WTC11 (cell line): Measurements from ENCODE around the gene GNPDA2. TPM values are rescaled to one million over a fixed set of nuclear protein-coding genes. Genes with fewer than 3 reads are reported as not detected.

ENCODE experiments used
- ATAC-seq: fragments of 200-7000 bp; cut with Tn5 transposase; 2 replicates; pipeline ENCODE4 v1.10.0; 2021; ENCODE audit warnings: mild to moderate bottlenecking, moderate library complexity
- CTCF ChIA-PET: fragments of 300-600 bp; sonication (Branson Sonifier 250); formaldehyde crosslinking; loops from one replicate; lab custom pipeline; 2021; ENCODE audit warnings: antibody characterized with exemption; lab: Charles Lee
- POLR2A ChIA-PET: fragments of 350-600 bp; sonication (Branson Sonifier 250); formaldehyde crosslinking; loops from one replicate; lab custom pipeline; 2021; ENCODE audit warnings: antibody characterized with exemption; lab: Charles Lee
- DNase-seq: peaks from one replicate; pipeline ENCODE4 v3.0.0; 2021; ENCODE audit warnings: low spot score
- H3K27ac Mint-ChIP-seq: 2 replicates; pipeline ENCODE4 v1.8.0; 2021; ENCODE audit warnings: mixed read lengths
- H3K27me3 Mint-ChIP-seq: 2 replicates; pipeline ENCODE4 v1.8.0; 2021; ENCODE audit warnings: low read depth, mild to moderate bottlenecking, moderate library complexity, mixed read lengths
- H3K36me3 Mint-ChIP-seq: 2 replicates; pipeline ENCODE4 v1.8.0; 2021; ENCODE audit warnings: mixed read lengths
- H3K4me1 Mint-ChIP-seq: 2 replicates; pipeline ENCODE4 v1.8.0; 2022; ENCODE audit warnings: mixed read lengths
- H3K4me3 Mint-ChIP-seq: 2 replicates; pipeline ENCODE4 v1.8.0; 2021; ENCODE audit warnings: mild to moderate bottlenecking, moderate library complexity, mixed read lengths
- H3K9me3 Mint-ChIP-seq: 2 replicates; pipeline ENCODE4 v1.8.0; 2021; ENCODE audit warnings: mixed read lengths
- ELF4 ChIP-seq: sonication (generic); formaldehyde crosslinking; IDR thresholded peaks from 2 replicates; pipeline ENCODE4 v1.8.1; 2022; ENCODE audit warnings: low read depth, mild to moderate bottlenecking, moderate library complexity, missing genetic modification reagents
- ETV6 ChIP-seq: sonication (generic); formaldehyde crosslinking; IDR thresholded peaks from 2 replicates; pipeline ENCODE4 v1.8.1; 2022; ENCODE audit warnings: mild to moderate bottlenecking, missing genetic modification reagents
- PRDM15 ChIP-seq: sonication (generic); formaldehyde crosslinking; IDR thresholded peaks from 2 replicates; pipeline ENCODE4 v1.8.0; 2022; ENCODE audit warnings: missing genetic modification reagents
- PREB ChIP-seq: sonication (generic); formaldehyde crosslinking; IDR thresholded peaks from 2 replicates; pipeline ENCODE4 v1.8.1; 2022; ENCODE audit warnings: mild to moderate bottlenecking, missing genetic modification reagents, moderate library complexity, borderline replicate concordance
- SP1 ChIP-seq: sonication (generic); formaldehyde crosslinking; conservative IDR thresholded peaks from 2 replicates; pipeline ENCODE4 v1.8.1; 2022; ENCODE audit warnings: missing genetic modification reagents
- STAT6 ChIP-seq: sonication (generic); formaldehyde crosslinking; conservative IDR thresholded peaks from 2 replicates; pipeline ENCODE4 v1.8.1; 2023; ENCODE audit warnings: mild to moderate bottlenecking, low read depth, missing genetic modification reagents, moderate library complexity
- TEAD1 ChIP-seq: sonication (generic); formaldehyde crosslinking; IDR thresholded peaks from 2 replicates; pipeline ENCODE4 v1.8.0; 2022; ENCODE audit warnings: mild to moderate bottlenecking, missing genetic modification reagents
- ZNF281 ChIP-seq: sonication (generic); formaldehyde crosslinking; IDR thresholded peaks from 2 replicates; pipeline ENCODE4 v1.8.0; 2023; ENCODE audit warnings: mild to moderate bottlenecking, missing genetic modification reagents
- ZNF416 ChIP-seq: fragments of 250-450 bp; sonication (Bioruptor Pico); IDR thresholded peaks from 2 replicates; pipeline ENCODE4 v1.9.0; 2021; ENCODE audit warnings: mild to moderate bottlenecking, inconsistent platforms
- ZSCAN18 ChIP-seq: fragments of 250-450 bp; sonication (Bioruptor Pico); IDR thresholded peaks from 2 replicates; pipeline ENCODE4 v2.1.2; 2022; ENCODE audit warnings: mild to moderate bottlenecking, moderate library complexity
- total RNA-seq: library from RNA; stranded (reverse); gene quantifications from 3 replicates; pipeline ENCODE4 v1.2.3, GENCODE V29; 2021
- TF ChIP-seq, protein P1 (sequence below): fragments of 250-450 bp; sonication (Bioruptor Pico); IDR thresholded peaks from 2 replicates; pipeline ENCODE4 v1.9.0; 2021; ENCODE audit warnings: mild to moderate bottlenecking
- TF ChIP-seq, protein P2 (sequence below): fragments of 200-600 bp; IDR thresholded peaks from 2 replicates; pipeline ENCODE4 v1.8.0; 2022; ENCODE audit warnings: antibody characterized with exemption

The GNPDA2 gene
- total RNA-seq, 1 experiment from 2014 or later, result 4.9 TPM

DNA sequence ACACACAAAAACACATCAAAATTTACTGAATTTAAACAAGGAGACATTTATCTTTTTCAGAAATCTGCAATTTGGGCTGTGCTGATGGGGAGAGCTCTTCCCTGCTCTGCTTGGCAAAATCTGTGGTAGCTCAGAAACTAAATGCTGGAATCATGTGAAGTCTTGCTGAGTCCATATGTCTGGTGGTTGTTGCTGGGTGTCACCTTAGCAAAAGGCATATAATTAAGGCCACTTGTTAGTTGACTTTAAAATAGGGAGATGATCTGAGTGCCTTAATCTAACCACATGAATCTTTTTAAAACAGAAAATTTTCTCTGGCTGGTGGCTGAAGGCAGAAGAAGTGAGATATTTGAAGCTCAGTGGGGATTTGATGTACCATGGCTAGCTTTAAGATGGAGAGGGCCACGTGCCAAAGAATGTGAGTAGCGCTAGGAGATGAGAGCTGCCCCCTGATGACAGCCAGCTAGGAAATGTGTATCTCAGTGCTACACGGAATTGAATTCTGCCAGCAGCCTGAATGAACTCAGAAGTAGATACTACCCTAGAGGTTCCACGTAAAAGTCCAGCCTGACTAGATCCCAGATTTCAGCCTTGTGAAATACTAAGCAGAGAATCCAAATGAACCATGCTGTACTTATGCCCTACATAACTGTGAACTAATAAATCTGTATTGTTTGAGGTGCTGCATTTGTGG is 55.7 kb downstream of the GNPDA2 start:
- POLR2A ChIA-PET, result no interaction called here
- DNase-seq (no peak), ATAC-seq (no peak)
- H3K4me3 Mint-ChIP-seq, result no peak overlapping the region
- no peak for TF ChIP-seq SP1 (CRISPR knock-in tag)
- TF ChIP-seq, protein P1, sequence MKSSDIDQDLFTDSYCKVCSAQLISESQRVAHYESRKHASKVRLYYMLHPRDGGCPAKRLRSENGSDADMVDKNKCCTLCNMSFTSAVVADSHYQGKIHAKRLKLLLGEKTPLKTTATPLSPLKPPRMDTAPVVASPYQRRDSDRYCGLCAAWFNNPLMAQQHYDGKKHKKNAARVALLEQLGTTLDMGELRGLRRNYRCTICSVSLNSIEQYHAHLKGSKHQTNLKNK (CRISPR knock-in tag), result no peak
- no peak for TF ChIP-seq ZNF416 (CRISPR knock-in tag)
- TF ChIP-seq PREB, result no peak
- TF ChIP-seq ZSCAN18 (CRISPR knock-in tag), result no peak
- TF ChIP-seq, protein P2, sequence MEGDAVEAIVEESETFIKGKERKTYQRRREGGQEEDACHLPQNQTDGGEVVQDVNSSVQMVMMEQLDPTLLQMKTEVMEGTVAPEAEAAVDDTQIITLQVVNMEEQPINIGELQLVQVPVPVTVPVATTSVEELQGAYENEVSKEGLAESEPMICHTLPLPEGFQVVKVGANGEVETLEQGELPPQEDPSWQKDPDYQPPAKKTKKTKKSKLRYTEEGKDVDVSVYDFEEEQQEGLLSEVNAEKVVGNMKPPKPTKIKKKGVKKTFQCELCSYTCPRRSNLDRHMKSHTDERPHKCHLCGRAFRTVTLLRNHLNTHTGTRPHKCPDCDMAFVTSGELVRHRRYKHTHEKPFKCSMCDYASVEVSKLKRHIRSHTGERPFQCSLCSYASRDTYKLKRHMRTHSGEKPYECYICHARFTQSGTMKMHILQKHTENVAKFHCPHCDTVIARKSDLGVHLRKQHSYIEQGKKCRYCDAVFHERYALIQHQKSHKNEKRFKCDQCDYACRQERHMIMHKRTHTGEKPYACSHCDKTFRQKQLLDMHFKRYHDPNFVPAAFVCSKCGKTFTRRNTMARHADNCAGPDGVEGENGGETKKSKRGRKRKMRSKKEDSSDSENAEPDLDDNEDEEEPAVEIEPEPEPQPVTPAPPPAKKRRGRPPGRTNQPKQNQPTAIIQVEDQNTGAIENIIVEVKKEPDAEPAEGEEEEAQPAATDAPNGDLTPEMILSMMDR, result no peak
- no peak for TF ChIP-seq ZNF281
- TF ChIP-seq ETV6 (CRISPR knock-in tag), result no peak
- no peak for TF ChIP-seq PRDM15 (CRISPR knock-in tag)
- no peak for TF ChIP-seq ELF4 (CRISPR knock-in tag)
- no peak for TF ChIP-seq TEAD1 (CRISPR knock-in tag)
- no peak for TF ChIP-seq STAT6
- CTCF ChIA-PET, result no interaction called here
- H3K36me3 Mint-ChIP-seq, result no peaks in the 10 kb centered on the region
- no peak overlapping the region for H3K27ac Mint-ChIP-seq
- H3K27me3 Mint-ChIP-seq, result peaks cover 12% of the 10 kb centered on the region
- no peaks in the 10 kb centered on the region for H3K9me3 Mint-ChIP-seq
- no peaks in the 10 kb centered on the region for H3K4me1 Mint-ChIP-seq
